Activated CD4-positive, alpha-beta T cell treated with anti-CD3 and anti-CD28 coated beads, Interleukin-2, Interleukin-4, amounts not matched to agents 100 ng/mL and 50 ng/mL, durations not matched to agents 16 hours and 8 hours (primary cell): ENCODE data around the gene DNAJC21.
"Not testable (repeated sequence)": the region's sequence is repeated elsewhere in the genome, so short reads cannot be mapped to it uniquely, and the experiment has no call there.

Experiments used
- DNase-seq: peaks from one replicate; pipeline ENCODE4 v3.0.0-alpha.2; 2020; ENCODE audit warnings: low spot score

DNAJC21 gene

DNA sequence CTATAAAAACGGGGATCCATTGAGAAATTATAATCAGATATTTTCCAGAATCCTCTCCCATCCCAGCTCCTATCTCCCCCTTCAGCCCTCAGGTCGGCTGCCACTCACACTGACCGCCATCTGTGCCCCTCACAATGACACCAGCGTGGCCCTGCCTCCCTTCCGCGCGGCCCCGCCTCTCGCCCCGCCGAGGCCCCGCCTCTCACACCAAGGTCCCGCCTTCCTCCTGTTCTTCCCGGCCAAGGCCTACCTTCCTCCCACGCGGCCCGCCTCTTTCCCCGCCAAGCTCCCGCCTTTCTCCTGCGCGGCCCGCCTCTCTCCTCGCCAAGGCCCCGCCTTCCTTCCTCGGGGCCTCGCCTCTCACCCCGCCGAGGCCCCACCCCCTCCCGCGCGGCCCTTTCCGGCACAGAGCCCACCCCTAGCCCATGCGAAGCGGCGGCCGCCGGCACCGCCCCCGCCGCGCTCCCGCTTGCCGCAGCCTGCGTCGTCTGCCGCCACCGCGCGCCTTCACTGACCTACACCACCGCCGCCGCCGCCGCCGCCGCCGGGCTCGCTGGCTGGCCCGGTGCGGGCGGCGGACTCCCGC lies at the start of gene DNAJC21:
TSS of gene DNAJC21 (plus strand) at position 426 of the 586 bp plus-strand sequence. CDS start 261 bp downstream, outside the sequence.
- DNase-seq, result peak; percentile 98

DNA sequence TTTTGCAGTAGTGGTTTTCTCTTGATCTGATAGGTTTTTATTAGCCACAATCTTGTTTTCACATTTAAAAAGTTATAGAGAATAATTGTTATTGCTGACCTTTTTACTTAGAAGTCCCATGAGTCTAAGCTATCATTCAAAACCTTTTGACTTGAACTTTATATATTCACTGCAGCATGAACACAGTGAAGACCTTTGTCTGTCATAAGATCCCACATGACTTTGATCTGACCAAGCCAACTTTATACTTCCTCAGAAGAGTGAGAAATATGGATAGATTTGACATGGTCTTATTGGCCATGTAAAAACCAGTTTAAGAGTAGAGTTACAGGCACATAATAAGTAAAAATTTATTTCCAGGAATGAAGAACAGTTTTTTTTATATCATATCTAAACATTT lies 48.1 kb upstream of the DNAJC21 start:
- no peak for DNase-seq

GRCh38 chr5:34886392-34887119 lies 42.8 kb upstream of the DNAJC21 start:
- no peak for DNase-seq

GRCh38 chr5:34889394-34889793 lies 40.0 kb upstream of the DNAJC21 start:
- no peak for DNase-seq

GRCh38 chr5:34891981-34892380 lies 37.4 kb upstream of the DNAJC21 start:
- no peak for DNase-seq

DNA sequence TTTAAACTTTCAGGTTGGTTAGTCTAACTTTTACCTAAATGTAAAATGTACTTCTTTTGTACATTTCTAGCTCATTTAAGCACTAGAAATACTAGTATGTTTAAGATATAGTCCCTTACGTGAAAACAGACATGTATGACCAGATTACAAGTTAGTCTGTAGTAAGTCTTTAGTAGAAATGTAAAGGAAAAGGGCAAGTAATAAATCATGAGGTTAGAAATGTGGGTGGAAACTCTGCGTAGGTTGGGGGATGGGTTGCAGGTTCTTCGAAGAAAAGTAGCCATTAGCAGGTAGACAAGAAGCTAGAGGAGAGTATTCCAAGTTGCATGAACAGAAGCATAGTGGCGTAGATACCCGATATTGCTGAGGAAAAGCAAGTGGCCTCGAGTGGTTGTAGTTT lies 36.9 kb upstream of the DNAJC21 start:
- DNase-seq, result no peak

GRCh38 chr5:34894716-34895115 lies 34.6 kb upstream of the DNAJC21 start:
- no peak for DNase-seq

GRCh38 chr5:34895641-34896419 lies 33.5 kb upstream of the DNAJC21 start:
- no peak for DNase-seq

DNA sequence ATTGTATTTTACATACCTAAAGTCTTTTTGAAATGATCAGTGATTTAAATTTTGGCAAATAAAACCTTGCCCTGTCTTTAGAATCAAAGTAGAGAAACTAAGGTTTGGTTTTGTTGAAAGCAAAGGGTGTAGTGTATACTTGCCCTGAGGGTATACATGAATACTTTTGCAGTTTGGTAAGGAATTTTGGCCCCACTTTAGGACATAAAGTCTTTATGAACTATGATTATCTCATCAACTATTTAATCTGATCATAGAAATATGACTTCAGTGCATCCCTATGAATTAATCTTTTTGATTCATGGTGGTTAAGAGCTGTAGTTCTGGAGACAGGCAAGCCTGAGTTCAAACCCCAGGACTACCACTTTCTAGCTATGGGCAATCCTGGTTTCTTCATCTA lies 31.7 kb upstream of the DNAJC21 start:
- DNase-seq, result no peak

GRCh38 chr5:34898258-34898895 lies 31.0 kb upstream of the DNAJC21 start:
- peak; percentile 55 for DNase-seq

- DNase-seq, result no peak
Measured at GRCh38 chr5:34899066-34899465, 30.3 kb upstream of the DNAJC21 start.

DNA sequence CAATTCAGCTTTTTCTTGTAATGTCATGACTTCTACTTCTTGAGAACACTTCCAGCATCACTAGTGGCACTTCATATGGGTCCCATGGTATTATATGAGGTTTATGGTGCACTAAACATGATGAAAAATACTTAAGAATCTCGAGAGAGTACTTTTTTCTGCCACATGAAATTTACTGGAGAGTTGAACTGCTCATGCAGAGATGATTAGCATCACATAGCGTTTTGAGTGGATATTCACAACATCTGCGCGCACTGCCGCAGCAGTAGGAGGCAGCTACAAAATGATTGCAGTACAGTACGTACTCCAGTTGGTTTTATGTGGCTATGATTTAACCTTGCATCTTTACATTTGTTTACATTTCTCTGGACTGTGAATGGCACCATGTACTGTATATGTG lies 28.7 kb upstream of the DNAJC21 start:
- DNase-seq, result no peak

GRCh38 chr5:34903260-34903659 lies 26.1 kb upstream of the DNAJC21 start:
- no peak for DNase-seq

GRCh38 chr5:34905564-34905963 lies 23.8 kb upstream of the DNAJC21 start:
- no peak for DNase-seq

DNA sequence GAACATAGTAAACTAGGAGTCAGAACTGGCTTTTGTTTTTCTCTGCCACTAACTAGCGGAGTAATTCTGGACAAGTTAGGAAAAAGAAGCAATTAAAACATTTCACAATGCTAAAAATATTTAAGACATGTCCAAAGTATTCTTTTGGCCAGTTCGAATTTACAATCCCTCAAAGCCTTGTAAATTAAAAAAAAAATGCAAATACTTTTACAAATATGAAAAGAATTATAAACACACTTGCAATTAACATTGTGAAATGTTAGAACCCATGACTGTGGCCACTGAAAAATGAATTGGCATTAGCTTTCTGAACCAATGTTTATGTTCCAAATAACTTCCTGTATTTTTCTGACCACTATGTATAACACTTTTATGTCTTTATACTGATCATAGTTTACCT lies 16.3 kb upstream of the DNAJC21 start:
- DNase-seq, result no peak

GRCh38 chr5:34914671-34915138 lies 14.7 kb upstream of the DNAJC21 start:
- no peak for DNase-seq

GRCh38 chr5:34915139-34915855 lies 14.1 kb upstream of the DNAJC21 start, which contains the start of the genes BRIX1 and RAD1:
TSS of gene BRIX1 (plus strand) at chr5:34915711. CDS start at chr5:34915739, 28 bp downstream.
TSS of gene RAD1 (minus strand) at chr5:34915504. CDS start at chr5:34914892, 612 bp downstream.
- peak; percentile 96 for DNase-seq

DNA sequence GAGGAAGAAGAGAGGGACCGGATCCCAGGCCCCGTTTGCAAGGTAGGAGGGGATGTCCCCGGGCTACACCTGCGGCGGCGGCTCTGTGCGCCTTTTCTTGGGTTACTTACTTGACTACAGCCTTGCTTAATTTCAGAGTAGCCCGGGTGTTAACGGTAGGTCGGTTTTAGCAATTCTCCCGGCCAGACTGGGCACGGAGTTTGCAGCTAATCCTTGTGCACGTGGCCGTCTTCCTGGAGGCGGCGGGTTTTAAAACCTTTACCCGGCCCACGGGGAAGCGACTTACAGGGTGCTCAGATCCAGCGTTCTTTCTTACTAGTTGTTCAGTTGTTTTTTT lies 13.5 kb upstream of the DNAJC21 start:
- DNase-seq, result no peak

DNA sequence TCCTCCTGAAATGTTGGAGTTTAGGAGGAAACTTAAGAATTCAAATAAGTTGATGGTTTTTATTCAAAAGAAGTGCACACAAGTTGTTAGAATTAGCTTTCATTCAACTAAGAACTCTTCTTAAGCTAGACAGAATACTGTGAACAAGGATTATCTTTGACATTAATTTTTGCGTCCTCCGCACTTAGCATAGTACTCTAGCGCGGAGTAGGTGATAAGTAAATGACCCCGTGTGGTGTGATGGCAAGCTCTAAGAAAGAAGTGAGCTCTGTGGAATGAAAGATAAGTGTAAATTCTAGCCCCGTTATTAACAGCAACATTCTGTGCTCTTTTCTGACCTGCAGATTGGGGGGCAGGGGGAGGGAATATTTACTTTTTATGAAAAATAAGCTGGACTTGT lies 12.8 kb upstream of the DNAJC21 start:
- DNase-seq, result no peak

DNA sequence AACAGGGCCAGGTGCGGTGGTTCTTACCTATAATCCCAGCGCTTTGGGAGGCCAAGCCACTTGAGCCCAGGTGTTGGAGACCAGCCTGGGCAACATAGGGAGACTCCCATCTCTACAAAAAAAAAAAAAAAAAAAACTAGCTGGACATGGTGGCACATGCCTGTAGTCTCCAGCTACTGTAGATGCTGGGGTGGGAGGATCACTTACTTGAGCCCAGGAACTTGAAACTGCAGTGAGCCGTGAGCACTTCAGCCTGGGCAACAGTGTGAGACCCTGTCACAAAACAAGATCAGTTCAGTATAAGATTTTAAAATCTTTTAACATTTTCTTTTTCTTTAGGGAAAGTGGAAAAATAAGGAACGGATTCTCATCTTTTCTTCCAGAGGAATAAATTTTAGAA lies 11.3 kb upstream of the DNAJC21 start:
- DNase-seq, result no peak

DNA sequence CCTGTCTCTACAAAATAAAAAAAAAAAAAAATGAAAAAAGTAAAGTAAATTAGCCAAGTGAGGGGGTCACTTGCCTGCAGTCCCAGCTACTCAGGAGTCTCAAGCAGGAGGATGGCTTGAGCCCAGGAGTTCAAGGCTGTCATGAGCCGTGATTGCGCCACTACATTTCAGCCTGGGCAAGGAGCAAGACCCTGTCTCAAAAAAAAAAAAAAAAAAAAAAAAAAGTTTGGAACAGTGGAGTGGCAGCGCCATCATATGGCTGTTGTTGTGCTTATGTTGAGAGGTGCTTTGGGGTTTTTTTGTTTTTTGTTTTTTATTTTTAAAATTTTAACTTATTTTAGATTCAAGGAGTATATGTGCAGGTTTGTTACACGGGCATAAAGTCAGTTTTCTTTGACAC lies 10.3 kb upstream of the DNAJC21 start:
- no peak for DNase-seq

DNA sequence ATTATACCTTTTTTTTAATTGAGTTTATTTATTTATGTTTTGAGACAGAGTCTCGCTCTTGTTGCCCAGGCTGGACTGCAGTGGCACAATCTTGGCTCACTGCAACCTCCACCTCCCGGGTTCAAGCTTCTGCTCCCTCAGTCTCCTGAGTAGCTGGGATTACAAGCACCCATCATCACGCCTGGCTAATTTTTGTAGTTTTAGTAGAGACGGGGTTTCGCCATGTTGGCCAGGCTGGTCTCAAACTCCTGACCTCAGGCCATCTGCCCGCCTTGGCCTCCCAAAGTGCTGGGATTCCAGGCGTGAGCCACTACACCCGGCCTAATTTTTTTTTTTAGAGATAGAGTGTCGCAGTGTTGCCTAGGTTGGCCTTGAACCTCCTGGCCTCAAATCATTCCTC lies 6.1 kb upstream of the DNAJC21 start:
- not testable (repeated sequence) for DNase-seq
